Natural killer cell (primary cell): ENCODE measurements around the gene KHK. TPM values are rescaled to one million over a fixed set of nuclear protein-coding genes. Genes with fewer than 3 reads are reported as not detected.

ENCODE experiments used
- ATAC-seq, 3 donors: fragments of 150-1000 bp in 2 of 3; fragments of 200-7000 bp in 1 of 3; cut with Tn5 transposase; 1 replicate in 1 of 3; 2 replicates in 2 of 3; pipeline ENCODE4 v1.10.0; 2021; ENCODE audit warnings: mild to moderate bottlenecking in 2 of 3, moderate library complexity in 2 of 3
- DNase-seq, 2 donors: peaks; one replicate each; pipeline versions ENCODE4 v3.0.0 to v3.0.0-alpha.2; 2013 to 2021; ENCODE audit warnings: mixed read lengths in 1 of 2
- H3K27ac ChIP-seq: one replicate; pipeline ENCODE4 v1.5.1; 2013; ENCODE audit warnings: mild to moderate bottlenecking, low read length
- H3K27me3 ChIP-seq: one replicate; pipeline ENCODE4 v1.6.1; 2013; ENCODE audit warnings: low read length; ENCODE audit not compliant: control insufficient read depth, insufficient read depth
- H3K36me3 ChIP-seq: one replicate; pipeline ENCODE4 v1.6.1; 2013; ENCODE audit warnings: low read length; ENCODE audit not compliant: control insufficient read depth, insufficient read depth
- H3K4me1 ChIP-seq: one replicate; pipeline ENCODE4 v1.6.1; 2013; ENCODE audit warnings: low read length; ENCODE audit not compliant: control insufficient read depth, insufficient read depth
- H3K4me3 ChIP-seq: one replicate; pipeline ENCODE4 v1.5.1; 2013; ENCODE audit warnings: low read length
- H3K9me3 ChIP-seq: one replicate; pipeline ENCODE4 v1.6.1; 2013; ENCODE audit warnings: low read length; ENCODE audit not compliant: control insufficient read depth, insufficient read depth
- H3K27ac Mint-ChIP-seq, 2 donors: one replicate each; pipeline ENCODE4 v1.8.0; 2022; ENCODE audit warnings: mild to moderate bottlenecking in 2 of 2, mixed read lengths in 2 of 2, moderate library complexity in 1 of 2
- H3K27me3 Mint-ChIP-seq, 2 donors: one replicate each; pipeline ENCODE4 v1.8.0; 2022; ENCODE audit warnings: low read depth in 2 of 2, mixed read lengths in 2 of 2
- H3K36me3 Mint-ChIP-seq: one replicate; pipeline ENCODE4 v1.8.0; 2022; ENCODE audit warnings: mixed read lengths
- H3K4me1 Mint-ChIP-seq, 2 donors: one replicate each; pipeline ENCODE4 v1.8.0; 2022; ENCODE audit warnings: mixed read lengths in 2 of 2
- H3K4me3 Mint-ChIP-seq: one replicate; pipeline ENCODE4 v1.8.0; 2022; ENCODE audit warnings: mild to moderate bottlenecking, moderate library complexity, mixed read lengths
- H3K9me3 Mint-ChIP-seq, 2 donors: one replicate each; pipeline ENCODE4 v1.8.0; 2022; ENCODE audit warnings: mixed read lengths in 2 of 2
- WGBS: methylation state at CpG from one replicate; pipeline ENCODE4 v1.1.7; 2013; ENCODE audit warnings: missing lambda C conversion rate; ENCODE audit not compliant: insufficient coverage; 5-methylcytosine and 5-hydroxymethylcytosine counted together
- intact Hi-C: fragments of 100-400 bp; cut with micrococcal nuclease; formaldehyde crosslinking; loops from one replicate; pipeline ENCODE4 v1.14.2; 2022
- total RNA-seq, 4 donors: library from RNA; stranded (reverse); fragments of 120-200 nt in 1 of 4; gene quantifications; one replicate each; pipeline versions ENCODE4 v1.2.3 to v1.2.4, GENCODE V29; 2013 to 2022
- TF ChIP-seq, protein P1 (sequence below): fragments of 200-600 bp; IDR thresholded peaks from one replicate; pipeline ENCODE4 v1.8.0; 2022; ENCODE audit warnings: antibody characterized with exemption

Gene KHK
- total RNA-seq, 3 donors from 2014 or later (not counting 1 experiment from before 2014, with no cell fraction given): 3.7 to 4.0 (median 3.8) TPM

DNA sequence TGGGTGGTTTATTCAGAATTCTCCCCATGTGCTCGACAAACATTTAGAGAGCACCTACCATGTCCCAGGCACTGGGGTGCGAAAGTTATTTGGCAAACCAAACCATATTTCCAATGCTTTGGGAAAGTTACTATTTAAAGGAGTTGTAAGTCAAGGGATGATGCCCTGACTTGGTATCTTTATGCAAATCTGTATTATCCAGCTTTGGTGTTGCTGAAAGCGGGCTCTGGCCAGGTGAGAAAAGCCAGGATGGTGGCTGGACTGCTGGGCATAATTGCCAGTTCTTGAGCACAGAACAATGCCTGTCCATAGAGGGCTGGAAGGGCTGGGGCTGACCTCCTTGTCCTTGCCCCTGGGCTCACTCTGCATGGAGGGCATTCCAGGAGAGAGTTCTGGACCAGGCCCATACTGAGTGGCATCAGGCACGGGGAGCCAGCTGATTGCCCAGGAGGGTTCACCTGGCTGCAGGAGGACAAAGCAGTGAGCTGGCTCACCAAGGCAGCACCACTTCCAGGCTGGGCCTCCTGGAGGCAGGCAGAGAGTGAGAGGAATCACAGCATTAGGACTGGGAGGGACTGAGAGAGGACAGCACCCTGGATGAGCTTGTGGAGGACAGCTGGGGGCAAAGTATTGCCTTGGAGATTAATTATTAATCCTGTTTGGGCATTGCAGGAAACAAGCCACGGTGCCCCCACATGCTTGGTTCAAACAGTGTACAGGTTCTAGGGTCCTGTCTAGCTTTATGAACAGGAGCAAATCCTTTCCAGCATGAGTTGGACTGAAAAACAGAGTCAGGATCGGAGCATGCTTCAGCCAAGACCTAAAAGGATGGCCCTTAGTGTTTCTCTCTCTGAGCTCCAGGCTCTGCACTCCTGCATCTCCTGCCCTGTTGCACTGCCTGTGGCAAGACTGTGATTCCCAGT, 7.1 kb downstream of the KHK start:
- DNase-seq (no peak), ATAC-seq (no peak)
- TF ChIP-seq, protein P1, sequence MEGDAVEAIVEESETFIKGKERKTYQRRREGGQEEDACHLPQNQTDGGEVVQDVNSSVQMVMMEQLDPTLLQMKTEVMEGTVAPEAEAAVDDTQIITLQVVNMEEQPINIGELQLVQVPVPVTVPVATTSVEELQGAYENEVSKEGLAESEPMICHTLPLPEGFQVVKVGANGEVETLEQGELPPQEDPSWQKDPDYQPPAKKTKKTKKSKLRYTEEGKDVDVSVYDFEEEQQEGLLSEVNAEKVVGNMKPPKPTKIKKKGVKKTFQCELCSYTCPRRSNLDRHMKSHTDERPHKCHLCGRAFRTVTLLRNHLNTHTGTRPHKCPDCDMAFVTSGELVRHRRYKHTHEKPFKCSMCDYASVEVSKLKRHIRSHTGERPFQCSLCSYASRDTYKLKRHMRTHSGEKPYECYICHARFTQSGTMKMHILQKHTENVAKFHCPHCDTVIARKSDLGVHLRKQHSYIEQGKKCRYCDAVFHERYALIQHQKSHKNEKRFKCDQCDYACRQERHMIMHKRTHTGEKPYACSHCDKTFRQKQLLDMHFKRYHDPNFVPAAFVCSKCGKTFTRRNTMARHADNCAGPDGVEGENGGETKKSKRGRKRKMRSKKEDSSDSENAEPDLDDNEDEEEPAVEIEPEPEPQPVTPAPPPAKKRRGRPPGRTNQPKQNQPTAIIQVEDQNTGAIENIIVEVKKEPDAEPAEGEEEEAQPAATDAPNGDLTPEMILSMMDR: no peak
- Histone ChIP-seq H3K4me1 (peaks cover 9% of the 10 kb centered on the region), H3K4me3 (no peak overlapping the region), H3K27ac (no peak overlapping the region), H3K9me3 (no peaks in the 10 kb centered on the region), H3K36me3 (no peaks in the 10 kb centered on the region), H3K27me3 (no peaks in the 10 kb centered on the region)
- H3K27me3 Mint-ChIP-seq: no peaks in the 10 kb centered on the region
- no peaks in the 10 kb centered on the region for H3K36me3 Mint-ChIP-seq
- H3K4me3 Mint-ChIP-seq: no peak overlapping the region
- H3K9me3 Mint-ChIP-seq: no peaks in the 10 kb centered on the region
- intact Hi-C loops: no loop called here
- peaks cover 0 to 16% of the 10 kb centered on the region in 2 donors for H3K4me1 Mint-ChIP-seq
- 92% methylated on average over 6 of the region's 6 CpGs for WGBS
- no peak overlapping the region for H3K27ac Mint-ChIP-seq

DNA sequence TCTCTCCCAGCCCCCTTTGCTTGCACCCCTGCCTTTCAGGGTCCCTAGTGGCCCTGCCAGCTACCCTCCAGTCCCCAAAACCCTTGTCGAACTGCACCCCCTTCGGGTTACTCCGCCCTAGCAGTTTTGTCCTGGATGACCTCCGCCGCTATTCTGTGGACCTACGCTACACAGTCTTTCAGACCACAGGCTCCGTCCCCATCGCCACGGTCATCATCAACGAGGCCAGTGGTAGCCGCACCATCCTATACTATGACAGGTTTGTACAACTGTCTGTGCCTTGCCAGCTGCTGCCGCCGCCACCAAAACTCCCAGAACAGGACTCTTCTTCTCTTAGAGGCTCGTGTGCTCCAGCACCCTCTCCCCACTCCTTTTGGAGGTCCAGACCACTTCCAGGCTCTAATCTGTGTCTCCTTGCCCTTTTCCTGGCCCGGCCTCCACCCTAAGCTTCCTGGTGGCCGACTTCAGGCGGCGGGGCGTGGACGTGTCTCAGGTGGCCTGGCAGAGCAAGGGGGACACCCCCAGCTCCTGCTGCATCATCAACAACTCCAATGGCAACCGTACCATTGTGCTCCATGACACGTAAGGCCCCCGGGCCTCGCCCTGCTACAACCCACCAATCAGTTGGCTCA, 7.9 kb downstream of the KHK start:
- Histone ChIP-seq H3K9me3 (no peaks in the 10 kb centered on the region), H3K36me3 (no peaks in the 10 kb centered on the region), H3K4me3 (no peak overlapping the region), H3K27me3 (no peaks in the 10 kb centered on the region), H3K4me1 (peaks cover 9% of the 10 kb centered on the region), H3K27ac (no peak overlapping the region)
- DNase-seq (no peak), ATAC-seq (no peak)
- WGBS: 93% methylated on average over 24 of the region's 24 CpGs
- TF ChIP-seq, protein P1: no peak
- Mint-ChIP-seq H3K4me3 (no peak overlapping the region), H3K9me3 (no peaks in the 10 kb centered on the region), H3K27ac (no peak overlapping the region), H3K4me1 (peaks cover 0 to 16% of the 10 kb centered on the region in 2 donors), H3K36me3 (no peaks in the 10 kb centered on the region), H3K27me3 (no peaks in the 10 kb centered on the region)
- intact Hi-C loops: no loop called here

DNA sequence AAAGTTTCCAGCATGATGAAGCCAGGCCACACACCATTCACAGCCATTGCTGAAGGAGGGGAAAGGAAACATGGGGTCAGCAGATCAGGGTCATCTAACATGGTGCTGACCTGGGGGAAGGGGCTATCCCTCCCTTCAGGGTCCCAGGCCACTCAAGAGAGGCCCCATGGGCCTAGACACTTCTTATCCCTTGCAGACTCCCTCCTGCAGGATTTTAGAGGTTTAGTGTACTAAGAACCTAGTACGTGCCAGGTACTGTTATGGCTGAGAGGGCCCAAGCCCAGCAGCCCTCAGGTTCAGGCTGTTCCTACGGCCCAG, 8.8 kb downstream of the KHK start:
- Histone ChIP-seq H3K27ac (no peak overlapping the region), H3K9me3 (no peaks in the 10 kb centered on the region), H3K27me3 (no peaks in the 10 kb centered on the region), H3K36me3 (no peaks in the 10 kb centered on the region), H3K4me3 (no peak overlapping the region), H3K4me1 (peaks cover 9% of the 10 kb centered on the region)
- no peaks in the 10 kb centered on the region for H3K9me3 Mint-ChIP-seq
- H3K27me3 Mint-ChIP-seq: no peaks in the 10 kb centered on the region
- H3K36me3 Mint-ChIP-seq: no peaks in the 10 kb centered on the region
- H3K27ac Mint-ChIP-seq: no peak overlapping the region
- WGBS: 100% methylated on average over 2 of the region's 2 CpGs
- H3K4me1 Mint-ChIP-seq: peaks cover 0 to 16% of the 10 kb centered on the region in 2 donors
- intact Hi-C loops: no loop called here
- no peak for DNase-seq
- no peak for ATAC-seq
- H3K4me3 Mint-ChIP-seq: peak overlapping the region; percentile 18
- TF ChIP-seq, protein P1: no peak
